Daoy (cell line): ENCODE data around the gene RAB4A. TPM values are rescaled to one million over a fixed set of nuclear protein-coding genes. Genes with fewer than 3 reads are reported as not detected.

ENCODE experiments used
- DNase-seq: peaks from one replicate; pipeline ENCODE4 v3.0.0-alpha.2; 2015; ENCODE audit warnings: low read depth
- total RNA-seq: library from RNA; depleted of rRNA; stranded (reverse); fragments of >200 nt; shearing (Covaris generic); gene quantifications from 2 replicates; pipeline ENCODE4 v1.2.3, GENCODE V29; 2014

RAB4A gene
- total RNA-seq, 1 experiment from 2014 or later: 17.5 TPM

DNA sequence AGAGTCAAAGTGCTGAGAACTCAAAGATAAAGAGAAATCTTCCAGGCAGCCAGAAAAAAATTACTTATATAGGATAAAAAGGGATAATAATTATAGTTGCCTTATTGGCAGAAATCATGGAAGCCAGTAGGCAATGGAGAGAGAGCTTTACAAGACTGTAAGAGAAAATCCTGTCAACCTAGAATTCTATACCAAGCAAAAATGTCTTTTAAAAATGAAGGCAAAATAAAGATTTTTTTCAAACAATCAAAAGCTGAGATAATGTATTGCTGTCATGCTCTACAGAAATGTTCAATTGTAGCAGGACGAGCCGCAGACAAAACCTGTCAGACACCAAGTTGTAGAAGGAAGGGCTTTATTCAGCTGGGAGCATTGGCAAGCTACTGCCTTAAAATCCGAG, 26.8 kb upstream of the RAB4A start:
- DNase-seq: no peak

DNA sequence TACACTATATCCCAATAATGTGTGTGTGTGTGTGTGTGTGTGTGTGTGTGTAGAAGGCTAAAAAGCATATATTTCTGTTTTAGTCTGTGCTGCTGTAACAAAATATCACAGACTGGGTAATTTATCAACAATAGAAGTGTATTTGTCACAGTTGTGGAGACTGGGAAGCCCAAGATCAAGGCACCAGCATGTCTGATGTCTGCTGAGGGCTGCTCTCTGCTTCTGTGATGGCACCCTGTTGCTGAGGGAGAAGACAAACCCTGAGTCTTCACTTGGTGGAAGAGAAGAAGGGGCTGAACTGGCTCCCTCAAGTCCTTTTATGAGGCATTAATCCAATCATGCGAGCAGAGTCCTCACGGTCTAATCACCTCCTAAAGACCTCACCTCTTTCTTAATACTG, 23.0 kb upstream of the RAB4A start:
- no peak for DNase-seq

DNA sequence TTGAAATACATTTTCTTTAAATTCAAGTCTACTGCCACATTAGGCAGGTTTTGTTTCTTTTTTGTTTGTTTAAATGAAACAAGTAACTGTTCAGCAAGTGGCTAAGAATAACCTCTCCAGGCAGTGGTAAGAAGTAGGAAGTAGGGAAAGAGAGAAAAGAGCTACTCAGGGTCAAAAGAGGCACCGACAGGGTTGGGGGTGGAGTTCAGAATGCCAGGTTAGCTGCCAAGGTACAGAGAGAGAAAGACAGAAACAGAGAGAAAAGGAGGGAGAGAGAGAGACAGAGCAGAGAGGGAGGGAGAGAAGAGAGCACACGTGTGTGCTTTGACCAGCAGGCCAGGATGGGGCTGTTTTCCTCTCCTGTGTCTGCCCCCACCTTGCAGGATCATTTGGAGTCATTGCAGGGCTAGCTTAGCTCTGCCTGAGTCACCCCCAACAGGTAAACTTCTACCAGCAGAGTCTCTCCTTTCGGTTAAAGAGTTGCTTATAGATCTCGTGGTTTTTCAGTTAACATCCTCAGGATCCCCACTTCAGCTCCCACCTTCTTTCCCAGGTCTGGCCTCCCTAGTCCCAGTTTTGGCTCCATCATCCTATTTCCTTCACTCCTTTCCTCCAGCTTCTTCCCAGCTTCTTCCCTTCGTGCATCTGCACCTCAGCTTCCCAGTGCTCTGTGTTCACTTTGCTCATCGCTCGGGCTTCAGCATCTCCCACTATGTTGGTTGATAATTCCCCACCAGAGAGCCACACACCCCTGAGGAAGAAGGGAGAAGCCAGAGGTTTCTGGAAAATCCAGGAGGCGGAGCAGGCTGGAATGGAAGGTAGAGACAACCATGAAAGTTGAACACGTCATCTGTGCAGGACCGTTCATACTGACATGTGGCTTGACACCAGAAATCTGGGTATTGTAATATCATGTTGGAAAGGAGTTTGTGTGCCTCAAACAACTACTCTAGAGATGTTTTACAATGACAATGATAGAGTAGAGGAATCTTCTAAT, 21.8 kb upstream of the RAB4A start:
- DNase-seq: no peak

DNA sequence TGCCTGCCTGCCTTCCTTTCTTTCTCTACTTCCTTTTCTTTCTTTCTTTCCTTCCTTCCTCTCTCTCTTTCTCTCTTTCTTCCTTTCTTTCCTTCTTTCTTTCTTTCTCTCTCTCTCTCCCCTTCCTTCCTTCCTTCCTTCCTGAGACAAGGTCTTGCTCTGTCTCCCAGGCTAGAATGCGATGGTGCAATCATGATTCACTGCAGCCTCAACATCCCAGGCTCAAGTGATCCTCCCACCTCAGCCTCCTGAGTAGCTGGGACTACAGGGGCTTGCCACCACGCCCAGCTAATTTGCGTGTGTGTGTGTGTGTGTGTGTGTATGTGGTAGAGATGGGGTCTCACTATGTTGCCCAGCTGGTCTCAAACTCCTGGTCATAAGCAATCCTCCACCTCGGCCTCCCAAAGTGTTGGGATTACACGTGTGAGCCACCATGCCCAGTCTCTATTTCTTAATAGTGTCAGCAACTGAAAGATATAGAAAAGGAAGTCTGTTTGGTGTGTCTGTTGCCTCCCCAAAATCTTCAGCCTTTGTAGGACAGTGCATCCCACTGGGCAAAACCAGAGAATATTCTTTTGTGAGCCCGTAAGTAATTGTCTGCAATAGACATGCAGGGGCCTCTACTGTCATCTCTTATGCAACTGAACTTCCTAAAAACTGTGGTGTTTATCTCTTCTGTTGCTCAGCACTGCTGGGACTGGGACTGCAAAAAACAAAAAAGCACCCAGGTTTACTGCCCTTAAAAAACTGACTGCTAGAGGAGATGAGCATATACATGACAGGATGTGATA, 20.9 kb upstream of the RAB4A start:
- no peak for DNase-seq

DNA sequence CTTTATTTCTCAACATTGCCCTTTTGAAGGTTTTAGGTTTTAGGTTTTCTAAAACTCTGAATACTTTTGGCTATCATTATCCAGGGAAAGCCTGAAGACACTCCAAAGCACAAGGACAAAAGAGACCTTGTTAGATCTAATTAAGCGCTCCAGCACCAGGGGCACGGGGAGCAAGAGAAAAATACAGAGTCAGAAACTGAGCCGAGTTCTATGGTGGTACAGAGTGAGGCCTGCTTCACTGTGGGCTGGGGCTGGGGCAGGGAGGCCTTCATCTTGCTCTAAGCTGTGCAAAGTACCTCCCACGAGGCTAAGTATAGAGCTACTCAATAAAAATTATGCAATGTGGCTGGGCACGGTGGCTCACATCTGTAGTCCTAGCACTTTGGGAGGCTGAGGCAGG, 19.7 kb upstream of the RAB4A start:
- no peak for DNase-seq

DNA sequence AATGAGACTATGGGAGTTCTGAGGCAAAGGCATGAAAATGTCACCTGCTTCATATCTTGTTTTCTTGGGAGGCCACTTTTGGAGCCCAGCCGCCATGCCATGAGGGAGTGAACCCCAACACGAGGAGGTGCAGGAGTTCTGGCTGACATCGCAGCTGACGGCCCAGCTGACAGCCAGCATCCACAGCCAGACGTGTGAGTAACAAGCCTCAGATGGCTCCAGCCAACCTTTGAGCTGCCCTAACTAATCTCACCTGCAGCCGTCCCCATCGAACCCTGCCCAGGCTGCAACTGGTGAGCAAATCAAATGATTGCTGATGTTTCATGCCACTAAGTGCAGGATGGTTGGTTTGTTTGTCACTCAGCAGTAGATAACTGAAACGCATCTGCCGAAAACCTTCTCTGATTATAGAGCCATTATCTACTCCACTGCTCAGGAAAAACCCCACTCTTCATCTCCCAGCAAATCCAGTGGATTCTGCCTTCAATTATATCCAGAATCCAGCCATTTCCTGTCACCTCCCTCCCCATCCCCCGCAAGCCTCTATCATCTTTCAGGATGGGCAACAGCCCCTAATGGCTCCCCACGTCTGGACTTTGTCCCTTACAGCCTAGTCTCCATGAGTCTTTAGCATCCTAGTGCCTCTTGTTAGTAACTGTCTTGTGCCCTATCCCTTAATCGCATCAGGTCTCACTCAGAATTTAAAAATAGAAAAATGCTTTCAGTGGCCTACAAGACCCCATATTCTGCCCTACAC, 18.5 kb upstream of the RAB4A start:
- no peak for DNase-seq

DNA sequence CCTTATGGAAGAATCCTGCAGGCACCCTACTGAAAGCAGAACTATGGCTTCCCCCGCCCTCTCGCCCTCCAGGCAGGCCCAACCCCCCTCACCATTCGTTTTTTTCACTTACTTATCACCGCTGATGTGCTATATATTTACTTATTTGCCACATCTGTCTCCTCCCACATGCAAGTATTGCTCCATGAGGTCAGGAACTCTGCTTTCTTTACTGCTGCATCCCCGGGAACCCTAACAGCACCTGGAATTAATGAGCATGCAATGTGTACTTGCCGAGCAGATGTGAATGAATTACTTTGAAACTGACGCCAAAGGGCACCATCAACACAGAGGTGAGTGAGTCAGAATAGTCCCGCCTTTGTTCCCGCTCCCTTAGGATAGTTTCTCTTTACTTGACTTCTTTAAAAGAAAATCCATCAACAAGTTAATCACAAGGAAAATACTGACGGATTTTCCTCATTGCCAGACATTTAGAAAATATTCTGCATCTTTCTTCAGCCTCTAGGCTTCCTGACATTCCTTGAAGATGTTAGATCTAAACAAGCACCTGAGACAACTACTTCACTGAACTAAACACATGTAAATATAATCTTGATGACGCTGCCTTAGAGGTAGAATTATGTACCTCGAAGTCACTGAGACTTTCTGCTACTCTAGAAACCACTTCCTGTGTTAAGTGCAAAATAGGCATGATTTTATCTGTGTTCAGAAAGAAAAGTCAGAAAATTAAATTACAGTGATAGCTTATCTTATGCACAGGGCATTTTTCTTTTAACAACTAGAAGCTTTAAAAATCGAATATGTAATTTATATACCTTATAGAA, 17.5 kb upstream of the RAB4A start:
- peak; percentile 64 for DNase-seq

DNA sequence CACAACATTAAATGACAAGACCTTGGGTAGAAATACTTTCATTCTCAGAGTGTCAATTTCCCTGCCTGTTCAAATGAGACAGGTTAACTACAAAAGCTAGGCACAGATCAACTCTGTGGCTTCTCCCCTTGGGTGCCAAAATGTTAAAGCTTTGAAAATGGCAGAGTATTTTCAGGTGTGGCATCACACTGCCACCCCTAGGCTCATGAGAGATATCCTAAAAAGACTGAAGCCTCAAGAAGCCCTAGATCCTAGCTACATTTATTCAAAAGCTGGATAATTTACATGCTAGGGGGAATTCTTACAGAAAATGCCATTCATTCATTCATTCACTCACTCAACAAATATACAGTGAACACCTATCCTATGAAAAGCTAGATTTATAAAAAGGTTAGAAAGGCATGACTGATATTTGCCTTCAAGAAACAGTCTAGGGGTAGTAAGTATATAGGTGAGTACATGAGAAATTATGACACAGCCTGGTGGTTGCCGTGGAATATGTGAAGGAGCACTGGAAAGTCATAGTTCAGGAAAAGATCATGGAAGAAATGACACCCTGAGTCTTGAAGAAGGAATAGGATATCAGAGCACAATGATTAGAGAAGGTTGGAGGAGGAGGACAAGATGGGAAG, 15.9 kb upstream of the RAB4A start:
- no peak for DNase-seq

DNA sequence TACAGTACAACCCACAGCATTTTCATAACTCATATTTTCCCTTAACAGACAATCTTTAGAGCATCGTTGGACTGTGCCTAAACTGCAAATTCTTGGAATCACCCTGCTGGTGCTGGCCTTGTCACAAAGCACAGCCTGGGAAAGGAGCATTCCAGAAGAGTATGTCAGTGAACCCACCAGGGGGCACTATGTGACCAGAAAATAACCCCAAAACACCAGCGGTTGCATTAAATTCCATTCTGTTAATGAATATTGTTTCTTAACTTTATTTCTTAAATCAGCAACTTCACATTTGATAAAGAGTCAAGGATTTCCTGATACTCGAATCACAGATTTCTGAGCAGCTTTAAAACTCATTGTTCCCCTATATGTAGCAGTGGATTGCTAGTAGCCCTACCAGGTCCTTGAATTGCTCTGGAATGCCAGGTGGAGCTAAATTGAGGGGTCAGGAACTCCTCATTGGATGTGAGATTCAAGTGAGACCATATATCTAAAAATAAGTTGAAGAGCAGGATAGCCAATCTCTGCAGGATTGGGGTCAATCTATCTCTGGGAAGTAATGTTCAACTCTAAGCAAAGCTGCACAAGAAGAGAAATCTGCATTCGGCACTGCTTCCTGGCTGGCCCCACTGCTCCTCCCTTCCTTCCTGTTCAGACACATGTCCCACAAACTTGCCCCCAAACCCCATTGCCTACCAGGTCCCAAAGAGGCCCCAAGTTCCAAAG, 12.7 kb upstream of the RAB4A start:
- peak; percentile 55 for DNase-seq

DNA sequence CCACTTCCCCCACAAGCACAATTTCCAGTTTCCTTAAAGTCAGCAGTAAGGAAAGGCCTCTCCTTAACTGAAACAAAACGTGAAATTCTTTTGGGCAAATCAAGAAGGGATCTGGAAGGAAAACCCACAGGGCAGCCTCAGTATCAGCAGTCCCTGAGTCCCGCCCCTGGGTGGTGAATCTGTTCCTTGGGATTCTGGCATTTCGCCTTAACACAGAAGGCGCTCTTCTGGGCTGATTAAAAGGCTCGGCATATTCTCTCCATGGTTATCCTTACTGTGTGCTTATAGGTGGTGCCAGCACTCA, 12.2 kb upstream of the RAB4A start:
- DNase-seq: no peak

DNA sequence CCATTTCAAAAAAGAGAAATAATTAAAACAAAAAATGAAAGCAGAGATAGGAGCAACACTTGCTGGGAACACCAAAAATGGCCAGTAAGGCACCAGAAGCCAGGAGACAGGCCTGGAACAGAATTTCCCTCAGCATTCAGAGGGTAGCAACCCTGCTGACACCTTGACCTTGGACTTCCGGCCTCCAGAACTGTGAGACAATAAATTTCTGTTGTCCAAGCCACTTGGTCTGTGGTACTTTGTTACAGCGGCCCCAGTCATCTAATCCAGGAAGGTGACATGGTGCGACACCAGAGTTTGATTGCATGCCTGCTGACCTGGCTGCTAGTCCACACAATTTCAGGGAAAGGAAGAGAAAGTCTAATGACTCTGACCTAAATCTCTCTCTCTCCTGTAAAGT, 10.6 kb upstream of the RAB4A start:
- DNase-seq: no peak

DNA sequence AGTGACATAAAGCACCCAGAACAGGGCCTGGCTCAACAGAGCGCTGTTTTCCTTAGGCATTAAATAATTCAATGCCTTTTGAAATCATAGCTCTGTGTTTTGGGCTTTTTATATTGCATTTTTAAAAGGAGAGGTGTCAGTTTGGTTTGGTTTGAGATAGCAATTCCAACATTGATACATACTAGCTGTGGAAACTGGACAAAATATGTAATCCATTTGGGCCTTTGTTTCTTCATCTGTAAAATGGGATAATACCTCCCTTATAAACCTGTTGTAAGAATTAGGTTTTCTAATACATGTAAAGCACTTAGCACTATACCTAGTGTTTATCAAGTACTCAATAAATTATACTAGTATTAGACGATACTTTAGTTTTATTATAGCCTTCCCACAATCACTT, 8.7 kb upstream of the RAB4A start:
- no peak for DNase-seq

DNA sequence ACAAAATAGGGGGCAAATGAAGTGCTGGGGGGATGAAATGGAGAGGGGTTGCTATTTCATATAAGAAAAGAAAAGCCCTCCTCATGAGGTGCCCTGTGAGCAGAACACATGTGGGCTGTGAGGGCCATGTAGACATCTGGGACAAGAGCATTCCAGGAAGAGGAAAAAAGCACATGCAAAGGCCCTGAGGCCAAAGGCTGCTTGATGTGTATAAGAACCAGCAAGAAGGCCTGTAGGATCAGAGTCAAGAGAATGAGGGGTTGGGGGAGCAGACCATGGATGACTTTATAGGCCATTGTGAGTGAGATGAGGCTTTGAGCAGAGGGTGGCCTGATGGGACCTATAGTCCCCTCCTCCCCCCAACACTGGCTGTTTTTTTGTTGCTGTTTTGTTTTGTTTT, 7.7 kb upstream of the RAB4A start:
- no peak for DNase-seq

DNA sequence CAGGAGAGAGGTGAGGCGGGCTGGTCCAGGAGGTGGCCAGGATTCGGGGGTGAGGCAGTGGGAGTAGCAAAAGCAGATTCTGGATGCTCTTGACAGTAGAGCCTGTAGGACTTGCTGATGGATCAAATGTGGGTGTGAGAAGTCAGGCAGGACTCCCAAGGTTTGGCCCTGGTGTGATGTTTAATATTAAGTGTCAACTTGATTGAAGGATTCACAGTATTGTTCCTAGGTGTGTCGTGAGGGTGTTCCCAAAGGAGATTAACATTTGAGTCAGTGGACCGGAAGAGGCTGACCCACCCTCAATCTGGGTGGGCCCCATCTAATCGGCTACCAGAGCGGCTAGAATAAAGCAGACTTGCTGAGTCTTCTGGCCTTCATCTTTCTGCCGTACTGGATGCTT, 6.8 kb upstream of the RAB4A start:
- DNase-seq: no peak

DNA sequence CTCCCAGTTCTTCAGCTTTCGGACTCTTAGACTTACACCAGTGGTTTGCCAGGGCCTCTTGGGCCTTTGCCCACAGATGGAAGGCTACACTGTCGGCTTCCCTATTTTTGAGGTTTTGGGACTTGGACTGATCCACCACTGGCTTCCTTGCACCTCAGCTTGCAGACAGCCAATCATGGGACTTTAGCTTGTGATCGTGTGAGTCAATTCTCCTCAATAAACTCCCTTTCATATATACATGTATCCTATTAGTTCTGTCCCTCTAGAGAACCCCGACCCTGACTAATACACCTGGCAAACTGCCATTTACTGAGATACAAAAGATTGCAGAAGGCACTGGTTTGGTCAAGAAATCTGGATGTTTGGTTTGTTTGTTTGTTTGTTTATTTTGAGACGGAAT, 6.4 kb upstream of the RAB4A start:
- DNase-seq: no peak

DNA sequence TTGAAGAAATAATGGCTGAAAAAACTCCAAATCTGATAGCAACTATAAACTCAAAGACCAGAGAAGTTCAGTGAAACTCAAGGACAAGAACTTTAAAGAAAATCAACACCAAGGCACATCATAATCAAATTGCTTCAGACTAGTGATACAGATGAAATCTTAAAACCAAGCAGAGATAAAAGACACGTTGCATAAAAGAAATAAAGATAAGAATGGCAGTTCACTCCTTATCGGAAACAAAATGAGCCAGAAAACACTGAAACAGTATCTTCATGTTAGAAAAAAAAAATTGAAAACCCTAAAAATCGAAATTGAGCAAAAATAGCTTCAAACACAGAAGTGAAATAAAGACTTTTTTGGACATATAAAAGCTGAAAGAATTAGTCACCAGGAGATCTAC, 4.6 kb upstream of the RAB4A start:
- no peak for DNase-seq

DNA sequence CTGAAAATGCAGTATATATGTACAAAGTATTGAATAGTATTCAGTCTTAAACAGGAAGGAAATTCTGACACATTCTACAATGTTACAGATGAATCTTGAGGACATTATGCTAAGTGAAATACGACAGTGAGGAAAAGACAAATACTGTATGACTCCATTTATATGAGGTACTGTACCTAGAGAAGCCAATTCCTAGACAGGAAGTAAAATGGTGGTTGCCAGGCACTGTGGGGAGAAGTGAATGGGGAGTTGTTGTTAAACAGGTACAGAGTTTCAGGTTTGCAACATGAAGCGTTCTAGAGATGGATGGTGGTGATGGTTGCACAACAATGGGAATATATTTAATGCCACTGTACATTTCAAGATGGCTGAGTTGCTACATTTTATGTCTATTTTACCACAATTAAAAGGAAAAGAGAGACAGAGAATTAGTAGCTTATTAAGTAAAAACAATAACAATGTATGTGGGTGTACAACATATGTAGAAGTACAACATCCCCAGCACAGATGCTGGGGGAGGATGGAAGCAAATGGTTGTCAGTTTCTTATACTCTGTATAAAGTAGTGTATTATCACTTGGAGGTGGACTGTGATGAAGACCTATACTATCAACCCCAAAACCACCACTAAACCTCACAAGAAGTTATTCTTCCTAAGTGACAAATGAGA, 3.9 kb upstream of the RAB4A start:
- no peak for DNase-seq

DNA sequence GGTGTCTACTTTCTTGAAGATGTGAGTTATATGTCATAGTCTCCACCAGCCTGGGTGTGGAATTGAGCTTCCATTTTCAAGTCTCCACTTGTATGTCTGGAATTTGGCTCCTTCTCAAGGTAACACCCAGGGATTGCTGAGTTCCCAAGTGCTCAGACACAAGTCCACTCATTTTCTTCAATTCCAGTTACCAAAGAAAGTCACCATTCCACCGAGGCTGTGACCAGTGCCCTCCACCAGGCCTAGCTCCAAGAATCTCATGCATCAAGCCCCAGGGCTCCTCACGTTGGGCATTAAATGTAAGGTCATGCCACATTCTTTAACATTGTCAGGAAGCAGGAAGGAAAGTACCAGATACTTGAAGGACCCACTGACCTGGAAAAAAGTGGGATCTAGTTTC, 2.4 kb upstream of the RAB4A start:
- no peak for DNase-seq

DNA sequence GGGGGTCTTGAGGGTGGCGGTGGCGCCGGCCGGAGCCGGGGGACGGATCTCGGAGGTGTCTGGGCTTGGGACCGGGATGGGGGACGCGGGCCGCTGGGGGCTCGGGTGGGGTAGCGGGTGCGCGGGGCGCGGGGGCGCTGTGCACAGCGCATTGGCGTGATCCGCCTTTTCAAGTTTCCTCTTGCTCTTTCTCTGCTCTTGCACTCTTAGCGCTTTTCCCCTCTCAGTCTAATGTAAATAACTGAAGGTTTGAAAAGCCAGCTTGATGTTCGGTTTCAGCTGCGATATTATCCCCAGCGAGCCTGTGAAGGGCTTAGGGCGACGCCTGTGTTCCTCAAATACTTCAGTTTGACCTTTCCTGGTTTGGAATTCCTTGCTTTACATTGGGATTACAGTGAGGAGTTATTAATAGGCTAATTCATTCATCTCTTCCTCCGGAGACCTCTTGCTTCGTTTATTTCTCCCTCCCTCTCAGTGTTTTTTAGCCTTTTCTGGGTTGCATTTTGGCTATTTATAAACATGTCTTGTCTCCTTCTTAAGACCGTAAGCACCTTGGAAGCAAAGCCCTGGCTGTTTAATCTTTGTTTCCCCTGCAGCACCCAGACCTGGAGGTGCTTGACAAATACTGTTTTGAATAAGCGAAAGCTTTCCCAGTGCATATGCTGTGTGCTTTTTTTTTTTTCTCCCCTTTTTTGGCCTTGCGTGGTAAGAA, 693 bp downstream of the RAB4A start:
- DNase-seq: peak; percentile 35
